K562 (cell line): ENCODE results near the gene APBB2. TPM values are rescaled to one million over a fixed set of nuclear protein-coding genes. Genes with fewer than 3 reads are reported as not detected.

Experiments
- ATAC-seq: fragments of 200-7000 bp; cut with Tn5 transposase; 3 replicates; pipeline ENCODE4 v1.9.1; 2020; ENCODE audit warnings: moderate library complexity
- BruUV-seq: library from RNA; stranded (reverse); fragments of 400-500 nt; replicated peaks from 2 replicates; lab custom pipeline; 2021; lab: Mats Ljungman, UMichigan
- CTCF ChIA-PET: fragments of 300-600 bp; formaldehyde crosslinking; extraction: SDS; loops from one replicate; lab custom pipeline; 2021; ENCODE audit warnings: low intra/inter-chr PET ratio; lab: Yijun Ruan, JAX
- POLR2A ChIA-PET: fragments of 300-600, 350-650 bp; sonication (Branson Sonifier 250); formaldehyde crosslinking; extraction: SDS; loops from one replicate; lab custom pipeline; 2021; ENCODE audit warnings: antibody characterized with exemption, inconsistent platforms; lab: Yijun Ruan, JAX
- DNase-seq, 4 experiments: peaks; one replicate each; pipeline versions ENCODE4 v3.0.0 to v3.0.0-alpha.2; 2011 to 2018; ENCODE audit warnings: low spot score in 3 of 4, mixed read lengths in 3 of 4; ENCODE audit errors: extremely low read depth in 1 of 4
- FAIRE-seq: peaks from 2 replicates; lab custom pipeline; 2011; peaks lifted over from hg19 to GRCh38; lab: Jason Lieb, UNC
- H2AFZ ChIP-seq: 2 replicates; pipeline ENCODE4 v1.6.0; 2011; ENCODE audit warnings: low read depth, low read length, control low read depth, inconsistent platforms
- H3K27ac ChIP-seq: fragments of 200-600 bp; 3 replicates; pipeline ENCODE4 v1.8.0; 2011; ENCODE audit warnings: low read depth, mild to moderate bottlenecking, control low read depth, inconsistent platforms, low read length, moderate library complexity, mixed read lengths; ENCODE audit errors: extremely low read depth
- H3K27me3 ChIP-seq, 2 experiments: fragments of 300-600 bp in 1 of 2; 2 replicates in 1 of 2; 3 replicates in 1 of 2; pipeline versions ENCODE4 v1.6.0 to v1.8.0; 2011; ENCODE audit warnings: inconsistent platforms in 2 of 2, low read length in 2 of 2, mild to moderate bottlenecking in 1 of 2, mixed read lengths in 1 of 2, moderate library complexity in 1 of 2; ENCODE audit not compliant: control insufficient read depth in 2 of 2, insufficient read depth in 2 of 2
- H3K36me3 ChIP-seq: fragments of 300-600 bp; 3 replicates; pipeline ENCODE4 v1.8.0; 2011; ENCODE audit warnings: mild to moderate bottlenecking, low read length, inconsistent platforms; ENCODE audit not compliant: control insufficient read depth, insufficient read depth
- H3K4me1 ChIP-seq, 2 experiments: fragments of 200-600 bp in 1 of 2; replicated peaks in 1 of 2; 2 replicates in 1 of 2; 3 replicates in 1 of 2; pipeline versions ENCODE4 v1.5.1 to v1.8.0; 2011; ENCODE audit warnings: inconsistent platforms in 2 of 2, low read length in 2 of 2, mild to moderate bottlenecking in 1 of 2, mixed read lengths in 1 of 2, moderate library complexity in 1 of 2; ENCODE audit not compliant: control insufficient read depth in 2 of 2, insufficient read depth in 2 of 2
- H3K4me2 ChIP-seq: 2 replicates; pipeline ENCODE4 v1.6.1; 2011; ENCODE audit warnings: low read length, control low read depth, inconsistent platforms, mixed read lengths; ENCODE audit not compliant: insufficient read depth
- H3K4me3 ChIP-seq: fragments of 200-600 bp; sonication (generic), shearing (Covaris generic); 2 replicates; pipeline ENCODE4 v1.5.1; 2016; ENCODE audit warnings: control low read depth, inconsistent platforms
- H3K79me2 ChIP-seq: fragments of 200-600 bp; 3 replicates; pipeline ENCODE4 v1.8.0; 2011; ENCODE audit warnings: low read length, inconsistent platforms; ENCODE audit not compliant: control insufficient read depth, insufficient read depth
- H3K9ac ChIP-seq, 2 experiments: 2 replicates each; pipeline versions ENCODE4 v1.6.0 to v1.6.1; 2011; ENCODE audit warnings: low read depth in 2 of 2, low read length in 2 of 2, control low read depth in 1 of 2, inconsistent platforms in 1 of 2, mild to moderate bottlenecking in 1 of 2, mixed read lengths in 1 of 2; ENCODE audit not compliant: insufficient read depth in 1 of 2
- H3K9me1 ChIP-seq: one replicate; pipeline ENCODE4 v1.6.0; 2011; ENCODE audit warnings: inconsistent platforms, mild to moderate bottlenecking, low read length, moderate library complexity; ENCODE audit not compliant: control insufficient read depth, insufficient read depth
- H3K9me3 ChIP-seq: replicated peaks from 2 replicates; pipeline ENCODE4 v1.5.1; 2011; ENCODE audit warnings: low read depth, low read length, inconsistent platforms; ENCODE audit not compliant: control insufficient read depth, insufficient read depth
- H4K20me1 ChIP-seq: replicated peaks from 2 replicates; pipeline ENCODE4 v1.6.1; 2011; ENCODE audit warnings: low read length, inconsistent platforms, mixed read lengths; ENCODE audit not compliant: control insufficient read depth, insufficient read depth
- CBFA2T3 ChIP-seq: fragments of 450-650 bp; IDR thresholded peaks from 2 replicates; pipeline ENCODE4 v1.6.1; 2017
- CBX8 ChIP-seq: fragments of 200-600 bp; sonication (generic); IDR thresholded peaks from 2 replicates; pipeline ENCODE4 v1.6.1; 2012; ENCODE audit warnings: borderline replicate concordance, mixed run types, low read depth, mild to moderate bottlenecking, moderate library complexity, mixed read lengths, low read length, control low read depth, inconsistent platforms; ENCODE audit not compliant: poor library complexity, severe bottlenecking; ENCODE audit errors: extremely low read depth
- CEBPB ChIP-seq: fragments of 450-650 bp; IDR thresholded peaks from 2 replicates; pipeline ENCODE4 v1.6.1; 2016; ENCODE audit warnings: missing genetic modification characterization, missing compliant biosample characterization
- DACH1 ChIP-seq: fragments of 450-650 bp; IDR thresholded peaks from 2 replicates; pipeline ENCODE4 v1.6.1; 2018; ENCODE audit not compliant: partially characterized antibody
- MAFG ChIP-seq: fragments of 450-650 bp; conservative IDR thresholded peaks from 2 replicates; pipeline ENCODE4 v1.6.1; 2016; ENCODE audit warnings: missing genetic modification characterization, missing compliant biosample characterization
- PPARD ChIP-seq: fragments of 250-450 bp; sonication (Bioruptor Pico); IDR thresholded peaks from 2 replicates; pipeline ENCODE4 v1.8.0; 2022; ENCODE audit warnings: inconsistent platforms, mild to moderate bottlenecking, moderate library complexity
- RHOXF2B ChIP-seq: fragments of 250-450 bp; sonication (Bioruptor Pico); conservative IDR thresholded peaks from 2 replicates; pipeline ENCODE4 v1.5.1; 2021
- SIN3A ChIP-seq, 2 experiments: fragments of 150-350 bp in 1 of 2; IDR thresholded peaks; 2 replicates each; pipeline ENCODE4 v1.6.1; 2011 to 2016; ENCODE audit warnings: borderline replicate concordance in 2 of 2, low read depth in 2 of 2, low read length in 2 of 2, mild to moderate bottlenecking in 2 of 2, moderate library complexity in 2 of 2; ENCODE audit not compliant: control insufficient read depth in 1 of 2
- SMAD3 ChIP-seq: fragments of 450-650 bp; formaldehyde crosslinking; conservative IDR thresholded peaks from 2 replicates; pipeline ENCODE4 v1.4.0; 2020; ENCODE audit warnings: mild to moderate bottlenecking
- TARDBP ChIP-seq: fragments of 450-650 bp; IDR thresholded peaks from 2 replicates; pipeline ENCODE4 v1.6.1; 2016
- ZBTB2 ChIP-seq: fragments of 450-650 bp; IDR thresholded peaks from 2 replicates; pipeline ENCODE4 v1.6.1; 2016; ENCODE audit warnings: antibody characterized with exemption
- ZNF24 ChIP-seq: fragments of 450-650 bp; IDR thresholded peaks from 2 replicates; pipeline ENCODE4 v1.6.1; 2016
- WGBS: fragments of 100-300 bp; shearing (Covaris generic); methylation state at CpG from one replicate; pipeline ENCODE4 v1.1.6; 2016; ENCODE audit warnings: low coverage, mixed read lengths; ENCODE audit not compliant: insufficient coverage; ENCODE audit errors: missing lambda C conversion rate; 5-methylcytosine and 5-hydroxymethylcytosine counted together
- in situ Hi-C: fragments of 300-500 bp; cut with MboI; formaldehyde crosslinking; loops from 4 replicates; pipeline ENCODE4 v1.15.0; 2018; ENCODE audit warnings: inconsistent platforms, mixed read lengths
- intact Hi-C: fragments of 100-400 bp; cut with micrococcal nuclease; formaldehyde crosslinking; loops from 2 replicates; pipeline ENCODE4 v1.14.2; 2022
- polyA plus RNA-seq, 8 experiments: library from polyadenylated mRNA; depleted of rRNA in 4 of 8; stranded (reverse) in 5 of 8; unstranded in 3 of 8; fragments of >200 nt; fragmentation: Nextera tagmentation in 2 of 8; fragmentation: Illumina TruSeq in 1 of 8; extraction: Ambion mirVana in 2 of 8; extraction: Trizol in 1 of 8; gene quantifications; 2 replicates each; pipeline versions ENCODE4 v1.2.1 to v1.2.3, GENCODE V29; 2011 to 2014; ENCODE audit warnings: inconsistent platforms in 1 of 8, missing spikeins in 1 of 8
- total RNA-seq, 7 experiments: library from RNA; depleted of rRNA in 6 of 7; stranded (reverse); fragments of >200 nt in 6 of 7; fragmentation: Illumina TruSeq in 2 of 7; extraction: Trizol in 2 of 7; gene quantifications; 2 replicates each; pipeline versions ENCODE4 v1.2.1 to v1.2.3, GENCODE V29; 2011 to 2021; ENCODE audit warnings: low replicate concordance in 1 of 7
- TF ChIP-seq, protein P1 (sequence below): sonication (generic); formaldehyde crosslinking; IDR thresholded peaks from 2 replicates; pipeline ENCODE4 v1.8.0; 2023; ENCODE audit warnings: mild to moderate bottlenecking, missing genetic modification reagents

APBB2 gene
- total and polyA plus RNA-seq, 9 of the 15 experiments (the other 6 are each of a cell fraction or from before 2014, with no cell fraction given), result 0.08 to 2.1 (median 1.4) TPM

DNA sequence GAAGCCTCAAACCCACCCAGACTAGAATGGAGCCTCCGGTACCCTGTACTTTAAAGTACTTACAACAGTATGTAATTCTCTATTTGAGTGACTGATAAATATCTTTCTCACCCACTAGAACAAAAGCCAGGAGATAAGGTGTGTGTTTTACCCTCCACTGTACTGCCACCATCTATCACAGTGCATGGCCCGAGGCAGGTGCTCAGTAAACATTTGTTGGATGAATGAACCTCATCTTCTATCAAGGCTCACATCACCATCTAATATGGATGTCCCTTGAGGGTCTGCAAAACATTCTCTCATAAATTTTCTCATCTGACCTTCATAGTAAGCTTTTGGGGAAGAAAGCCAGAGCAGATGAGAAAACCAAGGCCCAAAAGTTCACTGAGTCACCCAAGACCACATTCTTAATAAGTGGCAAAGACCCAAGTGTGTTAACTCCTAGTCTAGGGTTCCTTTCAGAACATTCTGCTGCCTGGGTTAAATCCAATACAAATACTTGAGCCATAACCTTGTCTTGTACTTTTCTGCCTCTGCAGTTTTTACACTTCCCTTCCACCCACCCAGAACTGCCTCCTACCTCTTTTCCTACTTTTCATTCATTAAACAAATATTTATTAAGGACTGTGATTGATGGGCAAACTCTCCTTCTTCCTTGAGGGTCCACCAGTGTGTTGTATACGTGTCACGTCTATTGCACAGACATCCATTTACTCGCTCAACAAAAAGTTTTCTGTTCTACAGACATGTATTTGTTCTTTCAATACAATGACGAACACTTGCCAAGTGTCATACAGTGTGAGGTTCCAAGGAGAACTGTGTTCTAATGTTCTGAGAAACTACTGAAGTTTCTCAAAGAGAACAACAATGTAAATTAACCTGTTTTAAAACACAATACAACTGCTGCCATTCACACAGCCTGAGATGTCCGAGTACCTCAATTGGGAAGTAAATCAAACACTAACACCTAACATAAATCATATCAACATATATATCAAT is 35.7 kb downstream of the APBB2 start:
- Histone ChIP-seq H3K27me3 (no peaks in the 10 kb centered on the region; a peak in 1 of 5 replicates), H3K36me3 (no peaks in the 10 kb centered on the region), H3K4me2 (no peak overlapping the region), H3K4me3 (no peak overlapping the region), H2AFZ (no peak overlapping the region), H3K79me2 (no peaks in the 10 kb centered on the region), H3K27ac (no peak overlapping the region), H3K9me1 (no peaks in the 10 kb centered on the region), H3K4me1 (no peaks in the 10 kb centered on the region), H3K9ac (no peak overlapping the region), H4K20me1 (no peaks in the 10 kb centered on the region), H3K9me3 (no peaks in the 10 kb centered on the region)
- in situ Hi-C loops, result no loop called here
- ChIA-PET POLR2A (interaction anchor here (1.2 kb wide), 1 partner anchor 21 kb away, joined by 3 read pairs; no protein-coding TSS in a partner anchor), CTCF (no interaction called here)
- FAIRE-seq, result no peak
- WGBS, result 0% methylated on average over 7 of the region's 7 CpGs
- TF ChIP-seq, protein P1, sequence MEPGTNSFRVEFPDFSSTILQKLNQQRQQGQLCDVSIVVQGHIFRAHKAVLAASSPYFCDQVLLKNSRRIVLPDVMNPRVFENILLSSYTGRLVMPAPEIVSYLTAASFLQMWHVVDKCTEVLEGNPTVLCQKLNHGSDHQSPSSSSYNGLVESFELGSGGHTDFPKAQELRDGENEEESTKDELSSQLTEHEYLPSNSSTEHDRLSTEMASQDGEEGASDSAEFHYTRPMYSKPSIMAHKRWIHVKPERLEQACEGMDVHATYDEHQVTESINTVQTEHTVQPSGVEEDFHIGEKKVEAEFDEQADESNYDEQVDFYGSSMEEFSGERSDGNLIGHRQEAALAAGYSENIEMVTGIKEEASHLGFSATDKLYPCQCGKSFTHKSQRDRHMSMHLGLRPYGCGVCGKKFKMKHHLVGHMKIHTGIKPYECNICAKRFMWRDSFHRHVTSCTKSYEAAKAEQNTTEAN (CRISPR knock-in tag), result no peak
- TF ChIP-seq ZBTB2 (no peak), SMAD3 (CRISPR knock-in tag) (no peak), SIN3A (IDR thresholded peaks at IDR 0.05; ENCODE audit: borderline replicate concordance in 2 of 2, control insufficient read depth in 1 of 2, low read depth in 2 of 2, low read length in 2 of 2) (no peak), DACH1 (no peak), CBX8 (no peak), ZNF24 (no peak), TARDBP (no peak), CEBPB (tag) (no peak), PPARD (CRISPR knock-in tag) (no peak), RHOXF2B (CRISPR knock-in tag) (no peak), CBFA2T3 (no peak), MAFG (tag) (no peak)
- no peak for DNase-seq
- ATAC-seq, result no peak
- no TSS peak for BruUV-seq
- intact Hi-C loops, result no loop called here
